Gastrocnemius medialis (tissue), 4 donors: ENCODE data around the gene AZIN2.

Experiments
- POLR2A ChIP-seq, 2 donors: fragments of 450-650 bp; IDR thresholded peaks; one replicate each; pipeline ENCODE4 v1.6.1; 2017; ENCODE audit warnings: antibody characterized with exemption in 2 of 2, mild to moderate bottlenecking in 2 of 2, moderate library complexity in 2 of 2
- TF ChIP-seq, protein P1 (sequence below), 5 experiments: fragments of 450-650 bp in 3 of 5; fragments of 200-600 bp in 2 of 5; sonication (generic) in 2 of 5; IDR thresholded peaks in 4 of 5; conservative IDR thresholded peaks in 1 of 5; 1 replicate in 4 of 5; 2 replicates in 1 of 5; pipeline ENCODE4 v1.5.1; 2016 to 2019; ENCODE audit warnings: antibody characterized with exemption in 5 of 5, mild to moderate bottlenecking in 3 of 5, moderate library complexity in 3 of 5

DNA sequence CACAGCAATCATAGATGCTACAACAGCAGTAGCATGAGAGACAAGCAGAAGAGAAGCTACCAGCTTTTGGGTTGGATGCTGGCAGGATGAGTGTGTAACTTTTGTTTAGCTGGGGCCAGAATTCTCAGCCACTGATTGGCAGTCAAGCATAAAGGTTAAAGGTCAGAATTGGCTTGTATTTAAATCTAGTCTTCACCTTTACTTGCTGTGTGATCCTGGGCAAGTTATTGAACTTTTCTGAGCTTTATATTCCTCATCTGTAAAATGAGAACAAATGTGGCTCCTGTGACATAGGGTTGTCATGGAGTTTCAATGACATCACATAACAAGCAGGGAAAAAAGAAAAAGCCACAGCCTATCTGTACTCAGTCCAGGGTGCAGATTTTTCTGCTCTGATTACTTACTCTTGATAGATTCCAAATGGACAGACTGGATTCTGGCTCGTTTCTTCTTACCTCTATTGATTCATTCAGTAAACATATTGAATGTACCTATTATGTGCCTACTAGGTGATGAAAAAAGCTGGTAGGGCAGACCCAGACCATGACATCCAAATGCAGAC is 2.8 kb upstream of the AZIN2 start:
- TF ChIP-seq, protein P1, sequence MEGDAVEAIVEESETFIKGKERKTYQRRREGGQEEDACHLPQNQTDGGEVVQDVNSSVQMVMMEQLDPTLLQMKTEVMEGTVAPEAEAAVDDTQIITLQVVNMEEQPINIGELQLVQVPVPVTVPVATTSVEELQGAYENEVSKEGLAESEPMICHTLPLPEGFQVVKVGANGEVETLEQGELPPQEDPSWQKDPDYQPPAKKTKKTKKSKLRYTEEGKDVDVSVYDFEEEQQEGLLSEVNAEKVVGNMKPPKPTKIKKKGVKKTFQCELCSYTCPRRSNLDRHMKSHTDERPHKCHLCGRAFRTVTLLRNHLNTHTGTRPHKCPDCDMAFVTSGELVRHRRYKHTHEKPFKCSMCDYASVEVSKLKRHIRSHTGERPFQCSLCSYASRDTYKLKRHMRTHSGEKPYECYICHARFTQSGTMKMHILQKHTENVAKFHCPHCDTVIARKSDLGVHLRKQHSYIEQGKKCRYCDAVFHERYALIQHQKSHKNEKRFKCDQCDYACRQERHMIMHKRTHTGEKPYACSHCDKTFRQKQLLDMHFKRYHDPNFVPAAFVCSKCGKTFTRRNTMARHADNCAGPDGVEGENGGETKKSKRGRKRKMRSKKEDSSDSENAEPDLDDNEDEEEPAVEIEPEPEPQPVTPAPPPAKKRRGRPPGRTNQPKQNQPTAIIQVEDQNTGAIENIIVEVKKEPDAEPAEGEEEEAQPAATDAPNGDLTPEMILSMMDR (IDR thresholded peaks at IDR 0.05 in 4 of 5, conservative IDR thresholded peaks at IDR 0.05 in 1 of 5), result no peak
- TF ChIP-seq POLR2A (IDR thresholded peaks at IDR 0.05), result no peak
